Measurements from ENCODE around the gene ARMH3.

The ARMH3 gene

GRCh38 chr10:101938305-101939007 is 117.5 kb downstream of the ARMH3 start:
- peak; percentile 15 to 42 for DNase-seq

- no peak for DNase-seq
Observed at GRCh38 chr10:101935431-101935830, 120.5 kb downstream of the ARMH3 start.

- no peak for DNase-seq
Observed at GRCh38 chr10:101934686-101935305, 121.2 kb downstream of the ARMH3 start.

DNA sequence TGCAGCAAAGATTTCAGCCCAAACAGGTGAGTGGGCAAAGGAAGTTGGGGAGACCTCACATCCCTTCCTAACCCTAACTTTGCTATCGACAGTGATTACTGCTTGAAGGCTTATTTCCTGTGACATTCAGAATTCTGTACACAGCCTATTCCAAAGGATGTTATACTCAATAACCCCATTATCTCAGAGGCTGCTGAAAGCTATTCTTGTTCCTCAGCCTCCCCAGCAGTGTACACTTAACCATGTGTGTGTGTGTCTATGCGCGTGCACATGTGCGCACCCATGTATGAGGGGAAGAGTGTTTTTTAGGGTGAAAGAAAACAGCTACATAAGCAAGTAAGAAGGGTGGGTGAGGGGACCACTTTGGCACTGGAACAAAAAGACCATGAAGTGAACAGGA is 122.0 kb downstream of the ARMH3 start:
- DNase-seq: no peak

- DNase-seq: no peak
Observed at GRCh38 chr10:101932183-101932582, 123.8 kb downstream of the ARMH3 start.

DNA sequence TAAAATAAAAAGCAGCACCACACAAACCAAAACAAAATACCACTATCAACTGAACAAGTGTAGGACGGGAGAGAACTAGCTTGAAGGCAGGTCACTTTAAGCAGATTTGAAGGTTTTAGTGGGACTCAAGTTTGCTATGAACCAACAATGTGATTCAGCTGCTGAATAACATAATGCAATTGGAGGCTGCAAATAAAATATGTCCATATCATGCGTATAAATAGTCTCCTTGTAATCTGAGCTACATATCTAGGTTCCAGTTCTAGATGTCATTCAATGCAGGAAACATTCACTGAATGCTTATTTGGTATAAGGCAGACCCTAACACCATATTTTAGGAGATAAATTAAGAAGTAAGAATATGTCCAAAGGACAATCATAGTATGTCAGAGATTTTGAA is 130.9 kb downstream of the ARMH3 start:
- no peak for DNase-seq

DNA sequence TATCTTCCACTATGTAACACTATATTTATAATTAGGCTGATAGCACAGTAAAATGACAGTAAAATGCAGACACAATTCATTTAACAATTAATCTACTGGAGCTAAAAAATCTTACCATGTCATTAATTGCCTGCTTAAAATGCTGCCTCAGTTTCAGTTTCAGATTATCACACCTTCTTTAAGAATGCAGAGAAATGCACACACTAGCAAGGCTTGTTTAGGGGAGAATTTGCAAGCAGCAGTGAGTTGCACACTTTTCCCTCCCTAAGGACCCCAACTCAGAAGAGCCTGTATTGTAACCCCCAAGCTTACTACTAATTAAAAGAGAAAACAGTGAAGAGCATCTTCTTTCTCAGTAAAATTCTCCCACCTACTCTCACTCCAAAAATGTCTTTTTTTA is 132.7 kb downstream of the ARMH3 start:
- DNase-seq: no peak

GRCh38 chr10:101922846-101923245 is 133.1 kb downstream of the ARMH3 start:
- DNase-seq: no peak

DNA sequence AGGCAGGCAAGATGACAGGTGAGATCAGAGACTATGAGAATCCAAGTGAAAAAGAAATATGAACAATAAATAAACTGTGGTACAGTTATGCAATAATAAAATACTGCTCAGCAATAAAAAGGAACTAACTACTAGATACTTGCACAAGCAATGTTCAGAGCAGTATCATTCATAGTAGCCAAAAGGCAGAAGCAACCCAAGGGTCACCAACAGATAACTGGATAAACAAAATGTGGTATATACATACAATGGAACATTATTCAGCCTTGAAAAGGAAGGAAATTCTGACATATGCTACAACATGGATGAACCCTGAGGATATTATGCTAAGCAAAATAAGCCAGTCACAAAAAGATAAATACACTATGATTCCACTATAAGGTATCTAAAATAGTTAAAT is 135.4 kb downstream of the ARMH3 start:
- peak; percentile 55 to 77 for DNase-seq

DNA sequence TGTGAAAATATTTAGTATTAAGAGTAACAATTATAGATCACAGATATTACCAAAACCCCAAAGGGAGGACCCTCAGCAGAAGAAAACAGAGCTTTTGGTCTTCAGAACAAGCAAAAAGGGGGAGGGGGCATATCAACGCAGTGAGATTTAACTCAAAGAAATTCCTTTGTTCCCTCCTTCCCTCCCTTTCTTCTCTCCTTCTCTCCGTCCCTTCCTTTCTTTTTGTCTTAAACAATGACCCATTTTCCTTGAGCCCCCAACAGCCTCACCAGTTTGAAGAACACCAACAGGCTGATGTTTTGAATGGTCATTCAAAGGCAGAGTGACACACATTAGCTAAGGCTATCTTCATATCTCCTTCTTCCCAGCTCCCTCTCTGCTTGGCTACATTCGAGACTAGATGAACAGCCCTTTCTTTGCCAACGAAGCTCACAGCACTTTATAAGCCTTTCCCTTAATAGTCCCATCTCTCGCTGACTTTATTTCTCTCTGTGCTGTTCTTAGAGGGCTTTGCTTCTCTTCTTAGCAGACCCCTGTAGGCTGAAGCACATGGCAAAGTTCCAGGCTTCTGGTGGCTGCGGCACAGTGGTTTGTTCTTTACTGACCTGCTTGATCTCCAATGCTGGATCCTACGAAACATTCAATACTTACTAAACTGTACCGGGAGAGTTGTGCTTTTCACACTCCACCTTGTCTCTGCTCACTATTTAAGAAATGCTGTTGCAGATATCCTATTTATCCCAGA is 136.8 kb downstream of the ARMH3 start:
- no peak for DNase-seq

- DNase-seq: no peak
Observed at GRCh38 chr10:101912561-101913179, 143.3 kb downstream of the ARMH3 start.

- no peak for DNase-seq
Observed at GRCh38 chr10:101906586-101907183, 149.3 kb downstream of the ARMH3 start.

DNA sequence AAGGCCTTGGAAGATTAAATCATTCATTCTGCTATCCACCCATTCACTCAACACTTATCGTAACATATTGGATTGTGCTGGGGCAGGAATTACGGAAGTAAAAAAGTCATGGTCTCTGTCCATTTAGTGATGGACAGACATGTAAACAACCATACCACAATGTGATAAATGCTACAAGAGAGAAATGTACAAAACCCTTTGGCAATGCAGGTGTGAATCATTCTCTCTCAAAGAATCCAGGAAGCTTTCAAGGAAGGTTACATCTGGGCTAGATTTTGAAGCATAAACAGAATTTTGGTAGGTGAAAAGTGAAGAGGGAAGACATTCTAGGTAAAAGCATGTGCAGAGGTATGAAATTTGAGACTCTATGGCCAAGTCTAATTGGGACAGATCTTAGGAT is 150.7 kb downstream of the ARMH3 start:
- DNase-seq: no peak

- no peak for DNase-seq
Observed at GRCh38 chr10:101903827-101904550, 152.0 kb downstream of the ARMH3 start.

- no peak for DNase-seq
Observed at GRCh38 chr10:101902820-101903145, 153.2 kb downstream of the ARMH3 start.

- DNase-seq: no peak
Observed at GRCh38 chr10:101902032-101902819, 153.7 kb downstream of the ARMH3 start.

- no peak for DNase-seq
Observed at GRCh38 chr10:101901340-101901739, 154.6 kb downstream of the ARMH3 start.

GRCh38 chr10:101897633-101898032 is 158.3 kb downstream of the ARMH3 start:
- DNase-seq: no peak

- no peak for DNase-seq
Observed at GRCh38 chr10:101896225-101896877, 159.6 kb downstream of the ARMH3 start.

DNA sequence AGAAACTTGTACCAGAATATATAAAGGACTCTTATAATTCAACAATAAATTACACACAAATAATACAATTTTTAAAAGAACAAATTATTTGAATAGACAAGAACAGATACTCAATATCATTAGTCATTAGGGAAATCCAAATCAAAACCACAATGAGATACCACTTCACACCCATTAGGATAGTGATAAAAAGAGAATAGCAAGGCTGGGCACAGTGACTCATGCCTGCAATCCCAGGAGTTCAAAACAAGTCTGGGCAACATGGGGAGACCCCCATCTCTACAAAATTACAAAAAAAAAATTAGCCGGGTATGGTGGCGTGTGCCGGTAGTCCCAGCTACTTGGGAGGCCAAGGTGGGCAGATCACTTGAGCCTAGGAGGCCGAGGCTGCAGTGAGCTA is 160.2 kb downstream of the ARMH3 start:
- no peak for DNase-seq

DNA sequence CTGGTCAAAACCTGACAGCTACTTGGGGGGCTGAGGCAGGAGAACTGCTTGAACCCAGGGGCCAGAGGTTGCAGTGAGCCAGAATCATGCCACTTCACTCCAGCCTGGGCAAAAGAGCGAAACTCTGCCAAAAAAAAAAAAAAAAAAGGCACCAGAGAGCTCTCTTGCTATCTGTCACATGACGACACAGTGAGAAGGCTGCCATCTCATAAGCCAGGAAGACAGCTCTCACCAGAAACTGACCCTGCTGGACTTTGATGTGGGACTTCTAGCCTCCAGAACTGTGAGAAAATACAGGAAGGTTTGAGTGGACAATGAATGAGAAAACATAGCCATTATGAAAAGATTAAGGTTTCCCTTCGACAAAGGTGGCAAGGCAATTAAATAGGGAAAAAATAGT is 161.2 kb downstream of the ARMH3 start:
- no peak for DNase-seq

All from inflammatory macrophage (primary cell).